K562 (cell line): ENCODE measurements around the gene THAP2. TPM values are rescaled to one million over a fixed set of nuclear protein-coding genes. Genes with fewer than 3 reads are reported as not detected.
"Not testable (repeated sequence)": the region's sequence is repeated elsewhere in the genome, so short reads cannot be mapped to it uniquely, and the experiment has no call there.

Experiments
- ATAC-seq: fragments of 200-7000 bp; cut with Tn5 transposase; 3 replicates; pipeline ENCODE4 v1.9.1; 2020; ENCODE audit warnings: moderate library complexity
- BruUV-seq: library from RNA; stranded (reverse); fragments of 400-500 nt; replicated peaks from 2 replicates; lab custom pipeline; 2021; lab: Mats Ljungman, UMichigan
- CTCF ChIA-PET: fragments of 300-600 bp; formaldehyde crosslinking; extraction: SDS; loops from one replicate; lab custom pipeline; 2021; ENCODE audit warnings: low intra/inter-chr PET ratio; lab: Yijun Ruan, JAX
- POLR2A ChIA-PET: fragments of 300-600, 350-650 bp; sonication (Branson Sonifier 250); formaldehyde crosslinking; extraction: SDS; loops from one replicate; lab custom pipeline; 2021; ENCODE audit warnings: antibody characterized with exemption, inconsistent platforms; lab: Yijun Ruan, JAX
- DNase-seq, 4 experiments: peaks; one replicate each; pipeline versions ENCODE4 v3.0.0 to v3.0.0-alpha.2; 2011 to 2018; ENCODE audit warnings: low spot score in 3 of 4, mixed read lengths in 3 of 4; ENCODE audit errors: extremely low read depth in 1 of 4
- FAIRE-seq: peaks from 2 replicates; lab custom pipeline; 2011; peaks lifted over from hg19 to GRCh38; lab: Jason Lieb, UNC
- H2AFZ ChIP-seq: 2 replicates; pipeline ENCODE4 v1.6.0; 2011; ENCODE audit warnings: low read depth, low read length, control low read depth, inconsistent platforms
- H3K27ac ChIP-seq: fragments of 200-600 bp; 3 replicates; pipeline ENCODE4 v1.8.0; 2011; ENCODE audit warnings: low read depth, mild to moderate bottlenecking, control low read depth, inconsistent platforms, low read length, moderate library complexity, mixed read lengths; ENCODE audit errors: extremely low read depth
- H3K27me3 ChIP-seq, 2 experiments: fragments of 300-600 bp in 1 of 2; 2 replicates in 1 of 2; 3 replicates in 1 of 2; pipeline versions ENCODE4 v1.6.0 to v1.8.0; 2011; ENCODE audit warnings: inconsistent platforms in 2 of 2, low read length in 2 of 2, mild to moderate bottlenecking in 1 of 2, mixed read lengths in 1 of 2, moderate library complexity in 1 of 2; ENCODE audit not compliant: control insufficient read depth in 2 of 2, insufficient read depth in 2 of 2
- H3K36me3 ChIP-seq: fragments of 300-600 bp; 3 replicates; pipeline ENCODE4 v1.8.0; 2011; ENCODE audit warnings: mild to moderate bottlenecking, low read length, inconsistent platforms; ENCODE audit not compliant: control insufficient read depth, insufficient read depth
- H3K4me1 ChIP-seq, 2 experiments: fragments of 200-600 bp in 1 of 2; replicated peaks in 1 of 2; 2 replicates in 1 of 2; 3 replicates in 1 of 2; pipeline versions ENCODE4 v1.5.1 to v1.8.0; 2011; ENCODE audit warnings: inconsistent platforms in 2 of 2, low read length in 2 of 2, mild to moderate bottlenecking in 1 of 2, mixed read lengths in 1 of 2, moderate library complexity in 1 of 2; ENCODE audit not compliant: control insufficient read depth in 2 of 2, insufficient read depth in 2 of 2
- H3K4me2 ChIP-seq: 2 replicates; pipeline ENCODE4 v1.6.1; 2011; ENCODE audit warnings: low read length, control low read depth, inconsistent platforms, mixed read lengths; ENCODE audit not compliant: insufficient read depth
- H3K4me3 ChIP-seq: fragments of 200-600 bp; sonication (generic), shearing (Covaris generic); 2 replicates; pipeline ENCODE4 v1.5.1; 2016; ENCODE audit warnings: control low read depth, inconsistent platforms
- H3K79me2 ChIP-seq: fragments of 200-600 bp; 3 replicates; pipeline ENCODE4 v1.8.0; 2011; ENCODE audit warnings: low read length, inconsistent platforms; ENCODE audit not compliant: control insufficient read depth, insufficient read depth
- H3K9ac ChIP-seq, 2 experiments: 2 replicates each; pipeline versions ENCODE4 v1.6.0 to v1.6.1; 2011; ENCODE audit warnings: low read depth in 2 of 2, low read length in 2 of 2, control low read depth in 1 of 2, inconsistent platforms in 1 of 2, mild to moderate bottlenecking in 1 of 2, mixed read lengths in 1 of 2; ENCODE audit not compliant: insufficient read depth in 1 of 2
- H3K9me1 ChIP-seq: one replicate; pipeline ENCODE4 v1.6.0; 2011; ENCODE audit warnings: inconsistent platforms, mild to moderate bottlenecking, low read length, moderate library complexity; ENCODE audit not compliant: control insufficient read depth, insufficient read depth
- H3K9me3 ChIP-seq: replicated peaks from 2 replicates; pipeline ENCODE4 v1.5.1; 2011; ENCODE audit warnings: low read depth, low read length, inconsistent platforms; ENCODE audit not compliant: control insufficient read depth, insufficient read depth
- H4K20me1 ChIP-seq: replicated peaks from 2 replicates; pipeline ENCODE4 v1.6.1; 2011; ENCODE audit warnings: low read length, inconsistent platforms, mixed read lengths; ENCODE audit not compliant: control insufficient read depth, insufficient read depth
- ADNP ChIP-seq: fragments of 200-800 bp; sonication (Bioruptor generic); IDR thresholded peaks from 2 replicates; pipeline ENCODE4 v1.6.1; 2016; ENCODE audit warnings: missing genetic modification characterization, missing compliant biosample characterization
- NFYB ChIP-seq: IDR thresholded peaks from 2 replicates; pipeline ENCODE4 v1.6.1; 2011; ENCODE audit warnings: mild to moderate bottlenecking, moderate library complexity; ENCODE audit not compliant: insufficient read length; ENCODE audit errors: extremely low read depth
- ZNF280B ChIP-seq: fragments of 250-450 bp; sonication (Bioruptor Pico); IDR thresholded peaks from 2 replicates; pipeline ENCODE4 v1.5.1; 2021; ENCODE audit warnings: mild to moderate bottlenecking
- WGBS: fragments of 100-300 bp; shearing (Covaris generic); methylation state at CpG from one replicate; pipeline ENCODE4 v1.1.6; 2016; ENCODE audit warnings: low coverage, mixed read lengths; ENCODE audit not compliant: insufficient coverage; ENCODE audit errors: missing lambda C conversion rate; 5-methylcytosine and 5-hydroxymethylcytosine counted together
- in situ Hi-C: fragments of 300-500 bp; cut with MboI; formaldehyde crosslinking; loops from 4 replicates; pipeline ENCODE4 v1.15.0; 2018; ENCODE audit warnings: inconsistent platforms, mixed read lengths
- intact Hi-C: fragments of 100-400 bp; cut with micrococcal nuclease; formaldehyde crosslinking; loops from 2 replicates; pipeline ENCODE4 v1.14.2; 2022
- polyA plus RNA-seq, 8 experiments: library from polyadenylated mRNA; depleted of rRNA in 4 of 8; stranded (reverse) in 5 of 8; unstranded in 3 of 8; fragments of >200 nt; fragmentation: Nextera tagmentation in 2 of 8; fragmentation: Illumina TruSeq in 1 of 8; extraction: Ambion mirVana in 2 of 8; extraction: Trizol in 1 of 8; gene quantifications; 2 replicates each; pipeline versions ENCODE4 v1.2.1 to v1.2.3, GENCODE V29; 2011 to 2014; ENCODE audit warnings: inconsistent platforms in 1 of 8, missing spikeins in 1 of 8
- total RNA-seq, 7 experiments: library from RNA; depleted of rRNA in 6 of 7; stranded (reverse); fragments of >200 nt in 6 of 7; fragmentation: Illumina TruSeq in 2 of 7; extraction: Trizol in 2 of 7; gene quantifications; 2 replicates each; pipeline versions ENCODE4 v1.2.1 to v1.2.3, GENCODE V29; 2011 to 2021; ENCODE audit warnings: low replicate concordance in 1 of 7

THAP2 gene
- total and polyA plus RNA-seq, 9 of the 15 experiments (the other 6 are each of a cell fraction or from before 2014, with no cell fraction given) = 1.8 to 18.9 (median 7.3) TPM

GRCh38 chr12:71693126-71693525, 29.0 kb downstream of the THAP2 start:
- H3K4me3 ChIP-seq = no peak overlapping the region
- H4K20me1 ChIP-seq = no peaks in the 10 kb centered on the region
- no peaks in the 10 kb centered on the region for H3K9me3 ChIP-seq
- H3K27me3 ChIP-seq = no peaks in the 10 kb centered on the region
- intact Hi-C loops (no loop called here), in situ Hi-C loops (no loop called here)
- WGBS = 90% methylated on average over 7 of the region's 7 CpGs
- no peak overlapping the region for H3K4me2 ChIP-seq
- ATAC-seq = no peak
- DNase-seq = no peak
- ChIA-PET CTCF (no interaction called here), POLR2A (no interaction called here)
- H3K4me1 ChIP-seq = peaks cover 2 to 5% of the 10 kb centered on the region in 2 experiments; a peak in 2 of 5 replicates
- no peak overlapping the region for H2AFZ ChIP-seq
- peaks cover 6% of the 10 kb centered on the region; the same call in 2 of the 3 replicates for H3K79me2 ChIP-seq
- no peak for FAIRE-seq
- no TSS peak for BruUV-seq
- H3K9me1 ChIP-seq = no peaks in the 10 kb centered on the region
- TF ChIP-seq ADNP = no peak
- no peak for TF ChIP-seq ZNF280B
- no peak for TF ChIP-seq NFYB
- H3K27ac ChIP-seq = no peak overlapping the region
- no peak overlapping the region for H3K9ac ChIP-seq
- peaks cover 11% of the 10 kb centered on the region; the same call in 2 of the 3 replicates for H3K36me3 ChIP-seq

GRCh38 chr12:71693651-71694050, 29.6 kb downstream of the THAP2 start:
- H3K9me3 ChIP-seq, H2AFZ ChIP-seq, DNase-seq, FAIRE-seq, H3K27me3 ChIP-seq, H3K27ac ChIP-seq, H3K4me3 ChIP-seq, ATAC-seq, CTCF ChIA-PET, in situ Hi-C loops, POLR2A ChIA-PET, H3K79me2 ChIP-seq, BruUV-seq, H3K9me1 ChIP-seq, H3K9ac ChIP-seq, H3K4me1 ChIP-seq, H4K20me1 ChIP-seq, intact Hi-C loops, H3K4me2 ChIP-seq: not testable (repeated sequence)
- H3K36me3 ChIP-seq = peaks cover 12% of the 10 kb centered on the region; the same call in 2 of the 3 replicates
- WGBS = 73% methylated on average over 5 of the region's 5 CpGs
